HepG2 (cell line): ENCODE data around the gene SRSF7. TPM values are rescaled to one million over a fixed set of nuclear protein-coding genes. Genes with fewer than 3 reads are reported as not detected.

ENCODE experiments used
- ATAC-seq: fragments of 200-7000 bp; cut with Tn5 transposase; 3 replicates; pipeline ENCODE4 v1.9.1; 2020; ENCODE audit warnings: mild to moderate bottlenecking, moderate library complexity
- BruUV-seq: library from RNA; stranded (reverse); fragments of 400-500 nt; replicated peaks from 2 replicates; lab custom pipeline; 2021; lab: Mats Ljungman, UMichigan
- CTCF ChIA-PET: fragments of 300-600 bp; formaldehyde crosslinking; extraction: SDS; loops from one replicate; lab custom pipeline; 2021; ENCODE audit warnings: low total read pairs, inconsistent platforms, low intra/inter-chr PET ratio; lab: Yijun Ruan, JAX
- POLR2A ChIA-PET: fragments of 350-600 bp; sonication (Branson Sonifier 250); formaldehyde crosslinking; loops from one replicate; lab custom pipeline; 2020; ENCODE audit warnings: antibody characterized with exemption, inconsistent platforms; lab: Yijun Ruan, JAX
- DNase-seq: peaks from one replicate; pipeline ENCODE4 v3.0.0-alpha.2; 2015; ENCODE audit warnings: low spot score
- FAIRE-seq: peaks from 3 replicates; lab custom pipeline; 2011; peaks lifted over from hg19 to GRCh38; lab: Jason Lieb, UNC
- H2AFZ ChIP-seq: one replicate; pipeline ENCODE4 v1.6.1; 2011; ENCODE audit warnings: low read length, inconsistent platforms
- H3K27ac ChIP-seq: fragments of 300-600 bp; 3 replicates; pipeline ENCODE4 v1.8.0; 2011; ENCODE audit warnings: mixed run types, mild to moderate bottlenecking, mixed read lengths, low read length, inconsistent platforms; ENCODE audit not compliant: insufficient read depth; ENCODE audit errors: extremely low read length
- H3K27me3 ChIP-seq, 2 experiments: fragments of 200-600 bp in 1 of 2; 2 replicates in 1 of 2; 3 replicates in 1 of 2; pipeline versions ENCODE4 v1.6.0 to v1.8.0; 2011; ENCODE audit warnings: low read length in 2 of 2, mild to moderate bottlenecking in 2 of 2, moderate library complexity in 2 of 2, inconsistent platforms in 1 of 2; ENCODE audit not compliant: insufficient read depth in 2 of 2, control insufficient read depth in 1 of 2
- H3K36me3 ChIP-seq, 2 experiments: fragments of 200-600 bp in 1 of 2; replicated peaks in 1 of 2; 2 replicates in 1 of 2; 3 replicates in 1 of 2; pipeline versions ENCODE4 v1.5.1 to v1.8.0; 2011; ENCODE audit warnings: low read length in 2 of 2, inconsistent platforms in 1 of 2; ENCODE audit not compliant: insufficient read depth in 2 of 2, control insufficient read depth in 1 of 2
- H3K4me1 ChIP-seq: 2 replicates; pipeline ENCODE4 v1.5.1; 2012; ENCODE audit warnings: low read length, inconsistent platforms; ENCODE audit not compliant: insufficient read depth
- H3K4me2 ChIP-seq: 2 replicates; pipeline ENCODE4 v1.6.0; 2011; ENCODE audit warnings: low read depth, low read length, inconsistent platforms
- H3K4me3 ChIP-seq, 3 experiments: fragments of 200-600 bp in 1 of 3; sonication (generic), shearing (Covaris generic) in 1 of 3; replicated peaks in 1 of 3; 2 replicates each; pipeline ENCODE4 v1.5.1; 2011 to 2016; ENCODE audit warnings: low read length in 3 of 3, inconsistent platforms in 2 of 3, low read depth in 2 of 3, mild to moderate bottlenecking in 2 of 3, control low read depth in 1 of 3, mixed read lengths in 1 of 3; ENCODE audit not compliant: insufficient read depth in 1 of 3
- H3K79me2 ChIP-seq: one replicate; pipeline ENCODE4 v1.6.1; 2011; ENCODE audit warnings: low read length, inconsistent platforms; ENCODE audit not compliant: insufficient read depth
- H3K9ac ChIP-seq: 2 replicates; pipeline ENCODE4 v1.6.0; 2011; ENCODE audit warnings: mild to moderate bottlenecking, low read depth, low read length, inconsistent platforms; ENCODE audit not compliant: insufficient read depth
- H3K9me3 ChIP-seq: 2 replicates; pipeline ENCODE4 v1.5.1; 2012; ENCODE audit warnings: mild to moderate bottlenecking, low read length
- H4K20me1 ChIP-seq: 2 replicates; pipeline ENCODE4 v1.6.0; 2011; ENCODE audit warnings: inconsistent platforms, mild to moderate bottlenecking, low read length, moderate library complexity; ENCODE audit not compliant: insufficient read depth
- CBX2 ChIP-seq, 2 experiments: fragments of 200-600 bp in 1 of 2; sonication (generic); formaldehyde crosslinking in 1 of 2; IDR thresholded peaks; 2 replicates each; pipeline versions ENCODE4 v1.7.0 to v1.8.1; 2018 to 2022; ENCODE audit warnings: low read depth in 2 of 2, low read length in 1 of 2, mild to moderate bottlenecking in 1 of 2, missing genetic modification reagents in 1 of 2
- DMAP1 ChIP-seq: IDR thresholded peaks from 2 replicates; pipeline ENCODE4 v1.6.1; 2016
- GABPA ChIP-seq, 2 experiments: IDR thresholded peaks; 2 replicates each; pipeline ENCODE4 v1.6.1; 2011 to 2016; ENCODE audit warnings: low read depth in 2 of 2, low read length in 1 of 2, missing biosample characterization in 1 of 2, missing genetic modification characterization in 1 of 2
- GATA4 ChIP-seq: sonication (generic); IDR thresholded peaks from 2 replicates; pipeline ENCODE4 v1.6.1; 2016; ENCODE audit warnings: antibody characterized with exemption, low read depth, borderline replicate concordance
- MIER3 ChIP-seq: IDR thresholded peaks from 2 replicates; pipeline ENCODE4 v1.6.1; 2016; ENCODE audit warnings: missing compliant biosample characterization, borderline replicate concordance
- RXRA ChIP-seq: sonication (generic); formaldehyde crosslinking; IDR thresholded peaks from 2 replicates; pipeline ENCODE4 v1.5.1; 2020; ENCODE audit warnings: missing genetic modification reagents
- ZFP62 ChIP-seq: sonication (generic); formaldehyde crosslinking; IDR thresholded peaks from 2 replicates; pipeline ENCODE4 v1.4.0; 2020; ENCODE audit warnings: missing genetic modification reagents
- ZNF180 ChIP-seq: sonication (generic); formaldehyde crosslinking; IDR thresholded peaks from 2 replicates; pipeline ENCODE4 v1.4.0; 2020; ENCODE audit warnings: low read depth, missing genetic modification reagents, borderline replicate concordance
- ZNF468 ChIP-seq: sonication (generic); formaldehyde crosslinking; IDR thresholded peaks from 2 replicates; pipeline ENCODE4 v1.8.0; 2022; ENCODE audit warnings: mild to moderate bottlenecking, moderate library complexity, missing genetic modification reagents
- ZNF790 ChIP-seq: sonication (generic); formaldehyde crosslinking; IDR thresholded peaks from 2 replicates; pipeline ENCODE4 v1.8.0; 2022; ENCODE audit warnings: missing genetic modification reagents, mild to moderate bottlenecking, borderline replicate concordance
- whole genome bisulfite sequencing: methylation state at CpG from one replicate; pipeline ENCODE4 v1.1.6; 2017; ENCODE audit warnings: low lambda C conversion rate; 5-methylcytosine and 5-hydroxymethylcytosine counted together
- in situ Hi-C: cut with HindIII; loops from 2 replicates; pipeline ENCODE4 v1.10.0; 2017; ENCODE audit warnings: low pct_unique_long_range_greater_than_20kb; ENCODE audit not compliant: extremely low pct_ligation_motif_present
- intact Hi-C: fragments of 100-400 bp; cut with micrococcal nuclease; formaldehyde crosslinking; loops from one replicate; pipeline ENCODE4 v1.10.0; 2022; ENCODE audit not compliant: unreplicated experiment
- polyA plus RNA-seq, 8 experiments: library from polyadenylated mRNA; depleted of rRNA in 3 of 8; stranded (reverse) in 7 of 8; unstranded in 1 of 8; fragments of >200 nt; fragmentation: Illumina TruSeq in 4 of 8; extraction: Trizol in 4 of 8; gene quantifications; 2 replicates each; pipeline versions ENCODE4 v1.2.1 to v1.2.3, GENCODE V29; 2011 to 2016; ENCODE audit warnings: low read depth in 4 of 8, missing spikeins in 1 of 8, mixed read lengths in 1 of 8; ENCODE audit not compliant: insufficient read depth in 1 of 8
- total RNA-seq, 5 experiments: library from RNA; depleted of rRNA; stranded (reverse); fragments of >200 nt; fragmentation: Illumina TruSeq; extraction: Trizol; gene quantifications; 2 replicates each; pipeline ENCODE4 v1.2.3, GENCODE V29; 2016; ENCODE audit warnings: low read depth in 1 of 5
- TF ChIP-seq, protein P1 (sequence below): IDR thresholded peaks from 2 replicates; pipeline ENCODE4 v1.6.1; 2016; ENCODE audit warnings: missing genetic modification reagents, missing compliant biosample characterization
- TF ChIP-seq, protein P2 (sequence below): sonication (generic); formaldehyde crosslinking; IDR thresholded peaks from 2 replicates; pipeline ENCODE4 v1.5.1; 2020; ENCODE audit warnings: missing genetic modification reagents, mild to moderate bottlenecking, borderline replicate concordance
- TF ChIP-seq, protein P3 (sequence below): sonication (generic); formaldehyde crosslinking; IDR thresholded peaks from 2 replicates; pipeline ENCODE4 v1.4.0; 2020; ENCODE audit warnings: mild to moderate bottlenecking, low read depth, missing genetic modification reagents

The SRSF7 gene
- total and polyA plus RNA-seq, 2 of the 13 experiments (the other 11 are each of a cell fraction or from before 2014, with no cell fraction given), result 172 to 275 TPM

DNA sequence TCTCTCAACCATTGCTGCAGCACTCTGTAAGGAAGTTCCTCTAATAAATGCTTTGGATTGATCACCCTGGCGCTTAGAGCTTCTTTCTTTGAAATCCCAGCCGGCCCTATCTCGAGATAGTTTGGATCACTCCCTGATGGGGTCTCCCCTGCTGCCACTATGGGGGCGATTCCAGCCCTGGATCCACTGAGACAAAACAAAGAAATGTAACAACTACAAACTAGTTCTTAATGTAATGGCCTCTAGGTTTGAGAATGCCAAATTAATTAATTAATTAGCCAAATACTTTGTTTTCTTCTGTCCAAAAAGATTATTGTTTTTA lies 15.2 kb downstream of the SRSF7 start:
- Histone ChIP-seq H3K27me3 (no peaks in the 10 kb centered on the region), H3K36me3 (peaks cover 12 to 25% of the 10 kb centered on the region in 2 experiments), H3K4me3 (no peak overlapping the region), H2AFZ (no peak overlapping the region), H3K27ac (no peak overlapping the region), H3K9ac (no peak overlapping the region), H3K4me2 (no peak overlapping the region), H3K4me1 (peaks cover 56% of the 10 kb centered on the region), H4K20me1 (no peaks in the 10 kb centered on the region; the same call in 1 of the 2 replicates), H3K79me2 (no peaks in the 10 kb centered on the region), H3K9me3 (no peaks in the 10 kb centered on the region)
- FAIRE-seq, result no peak
- DNase-seq, result no peak
- intact Hi-C loops, result loop anchor here (10.0 kb wide), 1 partner anchor 361 kb away; the partner anchor contains the start of gene ATL2
- BruUV-seq, result no TSS peak
- POLR2A ChIA-PET, result interaction anchor here (0.7 to 5.5 kb wide), 2 partner anchors 15 to 64 kb away, joined by 3 to 92 read pairs; partner anchors contain the start of gene SRSF7
- in situ Hi-C loops, result loop anchor here (5.0 to 25.0 kb wide), 2 partner anchors 199 to 424 kb away; no protein-coding TSS in a partner anchor
- CTCF ChIA-PET, result no interaction called here
- TF ChIP-seq RXRA (CRISPR knock-in tag), result no peak
- TF ChIP-seq ZNF790 (CRISPR knock-in tag), result no peak
- WGBS, result 72% methylated on average over 4 of the region's 4 CpGs
- ATAC-seq, result no peak

DNA sequence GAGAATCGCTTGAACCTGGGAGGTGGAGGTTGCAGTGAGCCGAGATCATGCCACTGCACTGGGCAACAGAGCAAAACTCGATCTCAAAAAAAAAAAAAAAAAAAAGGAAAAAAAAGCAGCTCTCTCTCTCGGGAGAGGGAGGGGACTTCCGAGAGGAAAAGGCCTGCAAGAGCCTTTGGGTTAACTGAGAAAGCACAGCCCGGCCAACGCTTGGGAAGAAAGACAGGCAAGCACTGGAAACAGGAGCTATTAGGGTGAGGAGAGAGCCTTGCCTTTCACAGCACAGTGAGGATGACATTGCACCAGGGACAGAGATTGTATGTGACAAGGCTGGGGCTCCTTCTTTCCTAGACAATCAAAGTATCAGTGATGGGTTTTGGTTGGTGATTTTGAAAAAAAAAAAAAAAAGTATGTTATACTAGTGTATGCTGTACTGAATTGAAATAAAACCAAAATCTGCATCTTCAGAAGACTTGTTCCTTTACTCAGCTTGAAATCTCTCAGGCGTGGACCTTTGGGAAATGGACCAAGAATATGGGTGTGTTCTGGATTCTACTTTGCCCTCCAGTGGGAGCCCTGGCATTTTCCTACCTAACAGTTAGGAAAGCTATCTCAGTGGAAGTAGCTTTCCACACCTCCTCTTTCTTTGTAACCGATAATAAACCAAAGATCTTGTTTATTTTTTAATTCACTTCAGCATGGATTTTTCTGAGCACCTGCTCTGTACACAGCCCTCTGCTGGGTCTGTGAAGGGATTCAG lies 16.7 kb downstream of the SRSF7 start:
- Histone ChIP-seq H3K4me1 (peaks cover 66% of the 10 kb centered on the region), H4K20me1 (no peaks in the 10 kb centered on the region), H3K79me2 (no peaks in the 10 kb centered on the region), H3K9me3 (no peaks in the 10 kb centered on the region), H3K27ac (peak overlapping the region; percentile 40), H3K4me2 (no peak overlapping the region), H3K27me3 (no peaks in the 10 kb centered on the region), H3K36me3 (peaks cover 17 to 32% of the 10 kb centered on the region in 2 experiments), H3K9ac (no peak overlapping the region), H2AFZ (no peak overlapping the region), H3K4me3 (no peak overlapping the region)
- ATAC-seq (no peak), FAIRE-seq (no peak), DNase-seq (no peak)
- ChIA-PET CTCF (no interaction called here), POLR2A (interaction anchor here (1.3 to 5.5 kb wide), 3 partner anchors 10 to 153 kb away, joined by 4 to 92 read pairs (median 5); partner anchors contain the start of gene SRSF7)
- BruUV-seq, result TSS peak; percentile 86
- intact Hi-C loops (loop anchor here (5.0 to 10.0 kb wide), 2 partner anchors 47 to 360 kb away; partner anchors contain the start of gene ATL2), in situ Hi-C loops (loop anchor here (5.0 to 25.0 kb wide), 2 partner anchors 197 to 422 kb away; no protein-coding TSS in a partner anchor)
- 94% methylated on average over 9 of the region's 9 CpGs for WGBS
- TF ChIP-seq ZNF180, result no peak
- no peak for TF ChIP-seq DMAP1 (CRISPR knock-in tag)
- TF ChIP-seq GABPA (IDR thresholded peaks at IDR 0.05; ENCODE audit: low read depth, low read length), result no peak
- no peak for TF ChIP-seq GABPA (CRISPR knock-in tag; IDR thresholded peaks at IDR 0.05; ENCODE audit: low read depth)
- no peak for TF ChIP-seq MIER3 (CRISPR knock-in tag)
- TF ChIP-seq, protein P1, sequence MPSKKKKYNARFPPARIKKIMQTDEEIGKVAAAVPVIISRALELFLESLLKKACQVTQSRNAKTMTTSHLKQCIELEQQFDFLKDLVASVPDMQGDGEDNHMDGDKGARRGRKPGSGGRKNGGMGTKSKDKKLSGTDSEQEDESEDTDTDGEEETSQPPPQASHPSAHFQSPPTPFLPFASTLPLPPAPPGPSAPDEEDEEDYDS, result no peak
- no peak for TF ChIP-seq GATA4
- no peak for TF ChIP-seq ZFP62 (CRISPR knock-in tag)
- TF ChIP-seq ZNF468 (CRISPR knock-in tag), result no peak
- TF ChIP-seq, protein P2, sequence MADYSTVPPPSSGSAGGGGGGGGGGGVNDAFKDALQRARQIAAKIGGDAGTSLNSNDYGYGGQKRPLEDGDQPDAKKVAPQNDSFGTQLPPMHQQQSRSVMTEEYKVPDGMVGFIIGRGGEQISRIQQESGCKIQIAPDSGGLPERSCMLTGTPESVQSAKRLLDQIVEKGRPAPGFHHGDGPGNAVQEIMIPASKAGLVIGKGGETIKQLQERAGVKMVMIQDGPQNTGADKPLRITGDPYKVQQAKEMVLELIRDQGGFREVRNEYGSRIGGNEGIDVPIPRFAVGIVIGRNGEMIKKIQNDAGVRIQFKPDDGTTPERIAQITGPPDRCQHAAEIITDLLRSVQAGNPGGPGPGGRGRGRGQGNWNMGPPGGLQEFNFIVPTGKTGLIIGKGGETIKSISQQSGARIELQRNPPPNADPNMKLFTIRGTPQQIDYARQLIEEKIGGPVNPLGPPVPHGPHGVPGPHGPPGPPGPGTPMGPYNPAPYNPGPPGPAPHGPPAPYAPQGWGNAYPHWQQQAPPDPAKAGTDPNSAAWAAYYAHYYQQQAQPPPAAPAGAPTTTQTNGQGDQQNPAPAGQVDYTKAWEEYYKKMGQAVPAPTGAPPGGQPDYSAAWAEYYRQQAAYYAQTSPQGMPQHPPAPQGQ, result no peak
- TF ChIP-seq CBX2 (IDR thresholded peaks at IDR 0.05; ENCODE audit: low read depth, low read length), result no peak
- no peak for TF ChIP-seq CBX2 (CRISPR knock-in tag; IDR thresholded peaks at IDR 0.05; ENCODE audit: low read depth)
- TF ChIP-seq, protein P3, sequence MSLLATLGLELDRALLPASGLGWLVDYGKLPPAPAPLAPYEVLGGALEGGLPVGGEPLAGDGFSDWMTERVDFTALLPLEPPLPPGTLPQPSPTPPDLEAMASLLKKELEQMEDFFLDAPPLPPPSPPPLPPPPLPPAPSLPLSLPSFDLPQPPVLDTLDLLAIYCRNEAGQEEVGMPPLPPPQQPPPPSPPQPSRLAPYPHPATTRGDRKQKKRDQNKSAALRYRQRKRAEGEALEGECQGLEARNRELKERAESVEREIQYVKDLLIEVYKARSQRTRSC, result no peak
